Lung (tissue), 12 donors: ENCODE results near the gene C15orf62. TPM values are rescaled to one million over a fixed set of nuclear protein-coding genes. Genes with fewer than 3 reads are reported as not detected.

Source experiments
- ATAC-seq: fragments of 200-7000 bp; cut with Tn5 transposase; one replicate; pipeline ENCODE4 v1.9.1; 2020; ENCODE audit warnings: moderate number of reproducible peaks; ENCODE audit not compliant: insufficient read depth, low FRiP score
- DNase-seq, 3 donors: peaks; one replicate each; pipeline ENCODE4 v3.0.0-alpha.2; 2013 to 2017
- H3K27ac ChIP-seq, 2 donors: one replicate each; pipeline ENCODE4 v1.5.1; 2013; ENCODE audit warnings: mild to moderate bottlenecking in 2 of 2, moderate library complexity in 2 of 2, control low read depth in 1 of 2, inconsistent platforms in 1 of 2, low read depth in 1 of 2, low read length in 1 of 2
- H3K27me3 ChIP-seq, 3 donors: one replicate each; pipeline ENCODE4 v1.5.1; 2013; ENCODE audit warnings: low read length in 2 of 3; ENCODE audit not compliant: control insufficient read depth in 3 of 3, insufficient read depth in 3 of 3
- H3K36me3 ChIP-seq, 4 donors: one replicate each; pipeline ENCODE4 v1.5.1; 2013; ENCODE audit warnings: low read length in 4 of 4, mild to moderate bottlenecking in 1 of 4, moderate library complexity in 1 of 4; ENCODE audit not compliant: control insufficient read depth in 4 of 4, insufficient read depth in 4 of 4
- H3K4me1 ChIP-seq, 5 donors: one replicate each; pipeline ENCODE4 v1.5.1; 2013; ENCODE audit warnings: low read length in 5 of 5, mild to moderate bottlenecking in 2 of 5, moderate library complexity in 1 of 5; ENCODE audit not compliant: control insufficient read depth in 5 of 5, insufficient read depth in 5 of 5
- H3K4me3 ChIP-seq: one replicate; pipeline ENCODE4 v1.5.1; 2013; ENCODE audit warnings: mild to moderate bottlenecking, control low read depth, moderate library complexity
- H3K9ac ChIP-seq, 2 donors: one replicate each; pipeline ENCODE4 v1.5.1; 2013; ENCODE audit warnings: low read length in 2 of 2, control low read depth in 1 of 2; ENCODE audit not compliant: insufficient read depth in 1 of 2
- H3K9me3 ChIP-seq, 4 donors: one replicate each; pipeline ENCODE4 v1.5.1; 2013; ENCODE audit warnings: low read length in 3 of 4, mild to moderate bottlenecking in 1 of 4, moderate library complexity in 1 of 4; ENCODE audit not compliant: control insufficient read depth in 4 of 4, insufficient read depth in 3 of 4
- CTCF ChIP-seq: IDR thresholded peaks from 2 replicates; pipeline ENCODE4 v1.5.1; 2012; ENCODE audit warnings: mild to moderate bottlenecking; ENCODE audit errors: control extremely low read depth, extremely low read depth
- WGBS, 2 donors: extraction: QIAGEN DNeasy Blood & Tissue Kit; methylation state at CpG; one replicate each; pipeline ENCODE4 v1.1.7; 2013; 5-methylcytosine and 5-hydroxymethylcytosine counted together
- polyA plus RNA-seq, 2 donors: library from polyadenylated mRNA; stranded (reverse); fragments of 200-250 nt; gene quantifications; one replicate each; pipeline ENCODE4 v1.2.1, GENCODE V29; 2013
- total RNA-seq, 2 donors: library from RNA; depleted of rRNA in 1 of 2; stranded (reverse); fragments of >200 nt in 1 of 2; gene quantifications; one replicate each; pipeline ENCODE4 v1.2.1, GENCODE V29; 2014 to 2021
- donor health status: control.
- donor health status: control.
- donor health status: Bipolar disorder and iron deficiency.
- donor health status: healthy.
- donor health status: DM: yes; HTN: yes; CAD: no.

The C15orf62 gene
- total and polyA plus RNA-seq, 4 donors, result 0.34 to 1.5 (median 0.73) TPM

GRCh38 chr15:40768521-40769273, 1.1 kb upstream of the C15orf62 start:
- ATAC-seq (no peak), DNase-seq (no peak)
- Histone ChIP-seq H3K4me3 (no peak overlapping the region), H3K27me3 (no peaks in the 10 kb centered on the region), H3K4me1 (peaks cover 0 to 18% (median 0%) of the 10 kb centered on the region in 5 donors), H3K9me3 (no peaks in the 10 kb centered on the region), H3K9ac (no peak overlapping the region), H3K36me3 (peaks cover 5 to 26% (median 11%) of the 10 kb centered on the region in 4 donors), H3K27ac (peak overlapping the region in 1 of 2 donors; percentile 48)
- WGBS, 2 donors, result 61 to 64% methylated on average over 18 to 21 of the region's 21 CpGs
- TF ChIP-seq CTCF, result no peak

- no peaks in the 10 kb centered on the region for H3K9me3 ChIP-seq
- DNase-seq, result no peak
- no peak for ATAC-seq
- peaks cover 13 to 38% (median 23%) of the 10 kb centered on the region in 4 donors for H3K36me3 ChIP-seq
- WGBS, 2 donors, result 68 to 78% methylated on average over 17 of the region's 17 CpGs
- TF ChIP-seq CTCF, result no peak
- H3K27ac ChIP-seq, result peak overlapping the region in 1 of 2 donors; percentile 48
- H3K27me3 ChIP-seq, result no peaks in the 10 kb centered on the region
- peaks cover 0 to 8% (median 0%) of the 10 kb centered on the region in 5 donors for H3K4me1 ChIP-seq
- H3K4me3 ChIP-seq, result no peak overlapping the region
- H3K9ac ChIP-seq, result no peak overlapping the region
Measured at GRCh38 chr15:40770147-40770721, 454 bp downstream of the C15orf62 start.

- Histone ChIP-seq H3K9ac (no peak overlapping the region), H3K36me3 (peaks cover 14 to 48% (median 28%) of the 10 kb centered on the region in 4 donors), H3K9me3 (no peaks in the 10 kb centered on the region), H3K27me3 (no peaks in the 10 kb centered on the region), H3K4me1 (peaks cover 0 to 4% (median 0%) of the 10 kb centered on the region in 5 donors), H3K4me3 (no peak overlapping the region), H3K27ac (no peak overlapping the region)
- ATAC-seq (no peak), DNase-seq (no peak)
- WGBS, 2 donors, result 95 to 100% methylated on average over 5 of the region's 5 CpGs
- no peak for TF ChIP-seq CTCF
Measured at GRCh38 chr15:40771242-40771641, 1.5 kb downstream of the C15orf62 start.
